SK-N-SH treated with all-trans-retinoic acid at 6 μM for 48 hours (cell line): Measurements from ENCODE around the gene TNIK.

Experiments used
- ARNTL ChIP-seq: fragments of 450-650 bp; formaldehyde crosslinking; IDR thresholded peaks from 2 replicates; pipeline ENCODE4 v1.5.0; 2020; ENCODE audit warnings: low read depth, mild to moderate bottlenecking, moderate library complexity, borderline replicate concordance
- BACH2 ChIP-seq: fragments of 250-450 bp; sonication (Bioruptor Pico); IDR thresholded peaks from 2 replicates; pipeline ENCODE4 v1.9.0; 2021; ENCODE audit warnings: mild to moderate bottlenecking, borderline replicate concordance
- ESRRG ChIP-seq: fragments of 250-450 bp; sonication (Bioruptor Pico); IDR thresholded peaks from 2 replicates; pipeline ENCODE4 v1.6.1; 2021; ENCODE audit warnings: mild to moderate bottlenecking
- ISL1 ChIP-seq: fragments of 250-450 bp; sonication (Bioruptor Pico); IDR thresholded peaks from 2 replicates; pipeline ENCODE4 v2.1.2; 2022; ENCODE audit warnings: mild to moderate bottlenecking, moderate library complexity
- PATZ1 ChIP-seq: fragments of 250-450 bp; sonication (Bioruptor Pico); IDR thresholded peaks from 2 replicates; pipeline ENCODE4 v1.8.0; 2020; ENCODE audit warnings: mild to moderate bottlenecking, moderate library complexity, borderline replicate concordance
- PPARA ChIP-seq: fragments of 250-450 bp; sonication (Bioruptor Pico); IDR thresholded peaks from 2 replicates; pipeline ENCODE4 v1.5.0; 2020; ENCODE audit warnings: mild to moderate bottlenecking, borderline replicate concordance
- RARB ChIP-seq: fragments of 250-450 bp; sonication (Bioruptor Pico); IDR thresholded peaks from 2 replicates; pipeline ENCODE4 v1.8.0; 2021; ENCODE audit warnings: mild to moderate bottlenecking, moderate library complexity
- TCF4 ChIP-seq: fragments of 250-450 bp; sonication (Bioruptor Pico); IDR thresholded peaks from 2 replicates; pipeline ENCODE4 v1.8.0; 2021; ENCODE audit warnings: mild to moderate bottlenecking, moderate library complexity, borderline replicate concordance
- TOX ChIP-seq: fragments of 250-450 bp; sonication (Bioruptor Pico); IDR thresholded peaks from 2 replicates; pipeline ENCODE4 v1.8.0; 2021; ENCODE audit warnings: mild to moderate bottlenecking, moderate library complexity, borderline replicate concordance
- ZFP3 ChIP-seq: fragments of 250-450 bp; sonication (Bioruptor Pico); IDR thresholded peaks from 2 replicates; pipeline ENCODE4 v1.5.0; 2020; ENCODE audit warnings: mild to moderate bottlenecking, moderate library complexity
- ZNF8 ChIP-seq: fragments of 450-650 bp; formaldehyde crosslinking; IDR thresholded peaks from 2 replicates; pipeline ENCODE4 v1.5.0; 2020; ENCODE audit warnings: mild to moderate bottlenecking, moderate library complexity
- TF ChIP-seq, protein P1 (sequence below): fragments of 250-450 bp; sonication (Bioruptor Pico); IDR thresholded peaks from 2 replicates; pipeline ENCODE4 v1.5.1; 2020; ENCODE audit warnings: low read depth, mild to moderate bottlenecking, moderate library complexity

GRCh38 chr3:171327441-171328174 lies 132.6 kb downstream of the TNIK start:
- TF ChIP-seq, protein P1, sequence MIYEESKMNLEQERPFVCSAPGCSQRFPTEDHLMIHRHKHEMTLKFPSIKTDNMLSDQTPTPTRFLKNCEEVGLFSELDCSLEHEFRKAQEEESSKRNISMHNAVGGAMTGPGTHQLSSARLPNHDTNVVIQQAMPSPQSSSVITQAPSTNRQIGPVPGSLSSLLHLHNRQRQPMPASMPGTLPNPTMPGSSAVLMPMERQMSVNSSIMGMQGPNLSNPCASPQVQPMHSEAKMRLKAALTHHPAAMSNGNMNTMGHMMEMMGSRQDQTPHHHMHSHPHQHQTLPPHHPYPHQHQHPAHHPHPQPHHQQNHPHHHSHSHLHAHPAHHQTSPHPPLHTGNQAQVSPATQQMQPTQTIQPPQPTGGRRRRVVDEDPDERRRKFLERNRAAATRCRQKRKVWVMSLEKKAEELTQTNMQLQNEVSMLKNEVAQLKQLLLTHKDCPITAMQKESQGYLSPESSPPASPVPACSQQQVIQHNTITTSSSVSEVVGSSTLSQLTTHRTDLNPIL (CRISPR knock-in tag) = no peak
- TF ChIP-seq ZFP3 (CRISPR knock-in tag) (no peak), RARB (CRISPR knock-in tag) (no peak), ESRRG (CRISPR knock-in tag) (no peak), ZNF8 (CRISPR knock-in tag) (no peak), PATZ1 (CRISPR knock-in tag) (no peak), BACH2 (CRISPR knock-in tag) (no peak), TCF4 (CRISPR knock-in tag) (no peak), ARNTL (CRISPR knock-in tag) (no peak), TOX (CRISPR knock-in tag) (no peak), PPARA (CRISPR knock-in tag) (no peak), ISL1 (CRISPR knock-in tag) (no peak)
